NCI-H345 treated with DMSO at 0.1 percent for 48 hours (cell line): Measurements from ENCODE around the gene RAB24.
A peak's percentile ranks its signal among the peaks of the same experiment; 100 is the strongest.
"Not testable (repeated sequence)": the region's sequence is repeated elsewhere in the genome, so short reads cannot be mapped to it uniquely, and the experiment has no call there.

Experiments
- DNase-seq: peaks from one replicate; lab custom pipeline; 2025; ENCODE audit not compliant: unreplicated experiment; lab: John Stamatoyannopoulos, UW

The RAB24 gene

GRCh38 chr5:177311723-177312648 lies 8.5 kb upstream of the RAB24 start, which contains the start of gene MXD3:
TSS of gene MXD3 (minus strand) at chr5:177311898. CDS start at chr5:177311830, 68 bp downstream.
- peak; percentile 97 for DNase-seq

- DNase-seq: no peak
Measured at GRCh38 chr5:177311392-177311722, 7.8 kb upstream of the RAB24 start.

- peak; percentile 46 for DNase-seq
Measured at GRCh38 chr5:177310757-177311391, 7.4 kb upstream of the RAB24 start.

GRCh38 chr5:177310332-177310731 lies 6.8 kb upstream of the RAB24 start:
- peak; percentile 36 for DNase-seq

GRCh38 chr5:177309351-177310191 lies 6.1 kb upstream of the RAB24 start:
- peak; percentile 82 for DNase-seq

- DNase-seq: no peak
Measured at GRCh38 chr5:177308740-177309139, 5.2 kb upstream of the RAB24 start.

GRCh38 chr5:177307544-177308363 lies 4.2 kb upstream of the RAB24 start:
- DNase-seq: no peak

GRCh38 chr5:177306674-177307543 lies 3.4 kb upstream of the RAB24 start:
- no peak for DNase-seq

- DNase-seq: not testable (repeated sequence)
Measured at GRCh38 chr5:177306103-177306640, 2.7 kb upstream of the RAB24 start.

GRCh38 chr5:177304392-177305119 lies 1.0 kb upstream of the RAB24 start:
- no peak for DNase-seq

- no peak for DNase-seq
Measured at GRCh38 chr5:177303925-177304391, 439 bp upstream of the RAB24 start.

- no peak for DNase-seq
Measured at GRCh38 chr5:177302354-177303110, 987 bp downstream of the RAB24 start.

GRCh38 chr5:177301503-177302165 lies 1.9 kb downstream of the RAB24 start:
- peak; percentile 93 for DNase-seq

GRCh38 chr5:177300951-177301350 lies 2.6 kb downstream of the RAB24 start:
- no peak for DNase-seq

GRCh38 chr5:177300236-177300880 lies 3.2 kb downstream of the RAB24 start:
- no peak for DNase-seq

- DNase-seq: no peak
Measured at GRCh38 chr5:177299697-177300096, 3.8 kb downstream of the RAB24 start.

- no peak for DNase-seq
Measured at GRCh38 chr5:177297922-177298321, 5.6 kb downstream of the RAB24 start.
